Measurements from ENCODE around the gene ATRIP. TPM values are rescaled to one million over a fixed set of nuclear protein-coding genes. Genes with fewer than 3 reads are reported as not detected.

The ATRIP gene
- polyA plus RNA-seq, 1 donor from 2014 or later = 11.1 TPM

DNA sequence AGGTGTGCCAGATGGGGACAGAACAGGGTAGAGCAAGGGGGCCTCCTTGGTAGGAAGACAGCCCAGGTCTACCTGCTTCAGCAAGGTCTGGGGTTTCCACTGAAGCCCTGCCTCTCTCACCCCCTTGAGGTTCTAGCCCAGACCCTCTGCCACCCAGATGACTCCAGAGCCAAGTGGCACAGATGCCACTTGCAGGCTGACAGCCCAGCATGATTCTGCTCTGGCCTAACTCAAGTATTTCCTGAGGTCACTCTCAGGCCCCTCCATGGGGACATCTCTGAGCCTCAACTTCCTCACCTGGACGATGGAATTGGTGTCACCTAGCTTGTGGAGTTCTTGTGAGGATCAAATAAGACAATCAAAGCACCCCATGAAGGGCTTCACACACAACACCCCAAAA lies 40.6 kb upstream of the ATRIP start:
- H3K9ac ChIP-seq (ENCODE audit: low read length) = no peak overlapping the region
- no peak for TF ChIP-seq POLR2AphosphoS5 (IDR thresholded peaks at IDR 0.05)
- TF ChIP-seq SMC3 (conservative IDR thresholded peaks at IDR 0.05; ENCODE audit: poor library complexity) = no peak
- no peak for TF ChIP-seq MXI1 (conservative IDR thresholded peaks at IDR 0.05; ENCODE audit: poor library complexity, severe bottlenecking)
- TF ChIP-seq, protein P1, sequence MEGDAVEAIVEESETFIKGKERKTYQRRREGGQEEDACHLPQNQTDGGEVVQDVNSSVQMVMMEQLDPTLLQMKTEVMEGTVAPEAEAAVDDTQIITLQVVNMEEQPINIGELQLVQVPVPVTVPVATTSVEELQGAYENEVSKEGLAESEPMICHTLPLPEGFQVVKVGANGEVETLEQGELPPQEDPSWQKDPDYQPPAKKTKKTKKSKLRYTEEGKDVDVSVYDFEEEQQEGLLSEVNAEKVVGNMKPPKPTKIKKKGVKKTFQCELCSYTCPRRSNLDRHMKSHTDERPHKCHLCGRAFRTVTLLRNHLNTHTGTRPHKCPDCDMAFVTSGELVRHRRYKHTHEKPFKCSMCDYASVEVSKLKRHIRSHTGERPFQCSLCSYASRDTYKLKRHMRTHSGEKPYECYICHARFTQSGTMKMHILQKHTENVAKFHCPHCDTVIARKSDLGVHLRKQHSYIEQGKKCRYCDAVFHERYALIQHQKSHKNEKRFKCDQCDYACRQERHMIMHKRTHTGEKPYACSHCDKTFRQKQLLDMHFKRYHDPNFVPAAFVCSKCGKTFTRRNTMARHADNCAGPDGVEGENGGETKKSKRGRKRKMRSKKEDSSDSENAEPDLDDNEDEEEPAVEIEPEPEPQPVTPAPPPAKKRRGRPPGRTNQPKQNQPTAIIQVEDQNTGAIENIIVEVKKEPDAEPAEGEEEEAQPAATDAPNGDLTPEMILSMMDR (IDR thresholded peaks at IDR 0.05; ENCODE audit: poor library complexity, severe bottlenecking) = no peak
- no peak for TF ChIP-seq TAF1 (IDR thresholded peaks at IDR 0.05; ENCODE audit: low read depth)
- H3K4me3 ChIP-seq (ENCODE audit: low read length) = no peak overlapping the region
- H3K79me2 ChIP-seq (replicated peaks; ENCODE audit: insufficient read depth, low read length) = no peaks in the 10 kb centered on the region
- H3K9me3 ChIP-seq (ENCODE audit: low read length) = no peaks in the 10 kb centered on the region
- H3K27ac ChIP-seq (ENCODE audit: low read length) = no peak overlapping the region
- H3K9me2 ChIP-seq (ENCODE audit: insufficient read depth, low read length) = no peaks in the 10 kb centered on the region
- no peaks in the 10 kb centered on the region for H4K20me1 ChIP-seq (ENCODE audit: insufficient read depth)
- H3F3A ChIP-seq (ENCODE audit: insufficient read depth, low read length, poor library complexity, severe bottlenecking) = no peaks in the 10 kb centered on the region
- no peak overlapping the region for H3K4me2 ChIP-seq (ENCODE audit: low read length)
- H3K36me3 ChIP-seq (ENCODE audit: insufficient read depth, low read length) = peaks cover 5% of the 10 kb centered on the region
- H3K27me3 ChIP-seq (ENCODE audit: insufficient read depth, low read depth, low read length) = no peaks in the 10 kb centered on the region
- H2AFZ ChIP-seq (ENCODE audit: low read depth, low read length) = no peak overlapping the region

DNA sequence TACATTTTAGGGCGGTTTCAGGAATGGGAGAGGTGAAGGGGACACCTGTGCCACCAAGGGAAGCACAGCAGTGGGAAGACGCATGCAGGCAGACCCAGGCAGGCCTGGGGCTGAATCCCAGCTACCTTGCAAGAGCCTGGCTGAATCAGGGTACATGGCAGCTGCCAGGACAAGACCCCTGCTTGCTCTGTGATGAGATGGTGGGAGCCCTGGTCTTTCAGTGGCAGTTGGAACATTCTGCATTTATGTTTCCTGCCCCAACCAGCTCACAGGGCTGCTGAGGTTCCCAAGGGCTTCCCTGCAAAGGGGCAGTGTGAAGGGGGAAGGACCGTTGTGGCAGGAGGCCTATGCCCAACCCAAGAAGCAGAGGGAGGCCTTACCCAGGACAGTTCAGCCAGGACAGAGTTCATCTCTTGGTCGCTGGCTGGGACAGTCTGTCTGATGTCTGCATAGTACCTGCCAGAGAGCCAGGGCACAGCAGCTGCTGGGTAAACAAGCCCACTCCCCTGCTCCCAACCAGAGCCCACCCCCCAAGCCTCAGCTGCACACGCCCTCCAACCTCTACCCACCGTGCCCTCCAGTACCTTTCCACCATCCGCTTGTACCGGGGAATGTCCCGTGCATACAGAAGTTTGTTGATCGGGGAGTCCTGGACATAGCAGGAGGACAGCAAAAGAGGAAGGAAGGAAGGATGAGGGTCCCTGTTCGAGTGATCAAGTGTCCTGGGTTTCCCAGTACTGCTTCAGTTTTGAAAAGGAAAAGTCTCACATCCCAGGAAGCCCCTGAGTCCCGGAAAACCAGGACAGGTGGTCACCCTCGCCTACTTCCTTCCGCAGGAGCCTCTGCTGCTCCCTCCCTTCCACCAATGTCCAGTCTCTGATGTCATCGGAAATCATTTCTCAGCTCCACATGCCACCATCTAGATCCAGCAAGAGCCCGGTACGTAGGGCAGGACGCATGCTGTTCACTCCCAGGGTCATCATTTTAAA lies 39.8 kb upstream of the ATRIP start:
- H3K4me2 ChIP-seq (ENCODE audit: low read length) = no peak overlapping the region
- H2AFZ ChIP-seq (ENCODE audit: low read depth, low read length) = no peak overlapping the region
- H3K9me2 ChIP-seq (ENCODE audit: insufficient read depth, low read length) = no peaks in the 10 kb centered on the region
- TF ChIP-seq TAF1 (IDR thresholded peaks at IDR 0.05; ENCODE audit: low read depth) = no peak
- no peak for TF ChIP-seq MXI1 (conservative IDR thresholded peaks at IDR 0.05; ENCODE audit: poor library complexity, severe bottlenecking)
- TF ChIP-seq POLR2AphosphoS5 (IDR thresholded peaks at IDR 0.05) = no peak
- peaks cover 5% of the 10 kb centered on the region for H3K36me3 ChIP-seq (ENCODE audit: insufficient read depth, low read length)
- H3K9ac ChIP-seq (ENCODE audit: low read length) = no peak overlapping the region
- no peak overlapping the region for H3K4me3 ChIP-seq (ENCODE audit: low read length)
- no peaks in the 10 kb centered on the region for H3K79me2 ChIP-seq (replicated peaks; ENCODE audit: insufficient read depth, low read length)
- no peaks in the 10 kb centered on the region for H3F3A ChIP-seq (ENCODE audit: insufficient read depth, low read length, poor library complexity, severe bottlenecking)
- no peak overlapping the region for H3K27ac ChIP-seq (ENCODE audit: low read length)
- H4K20me1 ChIP-seq (ENCODE audit: insufficient read depth) = no peaks in the 10 kb centered on the region
- H3K9me3 ChIP-seq (ENCODE audit: low read length) = no peaks in the 10 kb centered on the region
- H3K27me3 ChIP-seq (ENCODE audit: insufficient read depth, low read depth, low read length) = no peaks in the 10 kb centered on the region

DNA sequence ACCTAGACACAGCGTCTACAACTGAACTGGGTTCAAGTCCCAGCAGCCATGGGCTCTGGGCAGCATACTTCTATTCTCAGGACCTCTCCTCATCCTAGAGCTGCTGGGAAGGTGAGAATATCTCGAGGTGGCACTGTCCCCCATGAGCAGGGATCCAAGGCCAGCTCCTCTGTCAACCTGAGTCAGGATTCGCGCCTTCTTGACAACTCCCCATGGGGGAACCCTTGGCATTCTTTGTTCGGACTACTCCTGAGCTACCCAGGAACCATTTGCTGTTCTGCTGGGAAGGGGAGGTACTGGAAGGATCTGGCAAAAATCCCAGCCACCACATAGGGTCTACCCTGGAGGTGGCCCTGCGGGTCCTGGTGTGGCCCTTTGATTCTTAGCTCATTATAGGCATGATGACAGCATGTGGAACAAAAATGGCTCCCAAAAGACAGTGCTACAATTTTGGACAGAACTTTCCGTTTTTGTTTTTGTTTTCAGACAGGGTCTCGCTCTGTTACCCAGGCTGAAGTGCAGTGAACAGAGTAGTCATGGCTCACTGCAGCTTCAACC lies 38.9 kb upstream of the ATRIP start:
- no peak overlapping the region for H3K4me3 ChIP-seq (ENCODE audit: low read length)
- no peaks in the 10 kb centered on the region for H3K27me3 ChIP-seq (ENCODE audit: insufficient read depth, low read depth, low read length)
- H3K27ac ChIP-seq (ENCODE audit: low read length) = no peak overlapping the region
- H2AFZ ChIP-seq (ENCODE audit: low read depth, low read length) = no peak overlapping the region
- no peak overlapping the region for H3K4me2 ChIP-seq (ENCODE audit: low read length)
- no peaks in the 10 kb centered on the region for H3K9me2 ChIP-seq (ENCODE audit: insufficient read depth, low read length)
- peaks cover 5% of the 10 kb centered on the region for H3K36me3 ChIP-seq (ENCODE audit: insufficient read depth, low read length)
- H3K9me3 ChIP-seq (ENCODE audit: low read length) = no peaks in the 10 kb centered on the region
- H3K79me2 ChIP-seq (replicated peaks; ENCODE audit: insufficient read depth, low read length) = no peaks in the 10 kb centered on the region
- H3K9ac ChIP-seq (ENCODE audit: low read length) = no peak overlapping the region
- TF ChIP-seq SMC3 (conservative IDR thresholded peaks at IDR 0.05; ENCODE audit: poor library complexity) (no peak), TAF1 (IDR thresholded peaks at IDR 0.05; ENCODE audit: low read depth) (no peak), POLR2AphosphoS5 (IDR thresholded peaks at IDR 0.05) (no peak), EZH2 (IDR thresholded peaks at IDR 0.05; ENCODE audit: borderline replicate concordance, insufficient read depth, low read length, poor library complexity, severe bottlenecking) (no peak), MXI1 (conservative IDR thresholded peaks at IDR 0.05; ENCODE audit: poor library complexity, severe bottlenecking) (no peak), RAD21 (conservative IDR thresholded peaks at IDR 0.05) (no peak)
- TF ChIP-seq, protein P1 (IDR thresholded peaks at IDR 0.05; ENCODE audit: poor library complexity, severe bottlenecking) = no peak
- TF ChIP-seq, protein P2, sequence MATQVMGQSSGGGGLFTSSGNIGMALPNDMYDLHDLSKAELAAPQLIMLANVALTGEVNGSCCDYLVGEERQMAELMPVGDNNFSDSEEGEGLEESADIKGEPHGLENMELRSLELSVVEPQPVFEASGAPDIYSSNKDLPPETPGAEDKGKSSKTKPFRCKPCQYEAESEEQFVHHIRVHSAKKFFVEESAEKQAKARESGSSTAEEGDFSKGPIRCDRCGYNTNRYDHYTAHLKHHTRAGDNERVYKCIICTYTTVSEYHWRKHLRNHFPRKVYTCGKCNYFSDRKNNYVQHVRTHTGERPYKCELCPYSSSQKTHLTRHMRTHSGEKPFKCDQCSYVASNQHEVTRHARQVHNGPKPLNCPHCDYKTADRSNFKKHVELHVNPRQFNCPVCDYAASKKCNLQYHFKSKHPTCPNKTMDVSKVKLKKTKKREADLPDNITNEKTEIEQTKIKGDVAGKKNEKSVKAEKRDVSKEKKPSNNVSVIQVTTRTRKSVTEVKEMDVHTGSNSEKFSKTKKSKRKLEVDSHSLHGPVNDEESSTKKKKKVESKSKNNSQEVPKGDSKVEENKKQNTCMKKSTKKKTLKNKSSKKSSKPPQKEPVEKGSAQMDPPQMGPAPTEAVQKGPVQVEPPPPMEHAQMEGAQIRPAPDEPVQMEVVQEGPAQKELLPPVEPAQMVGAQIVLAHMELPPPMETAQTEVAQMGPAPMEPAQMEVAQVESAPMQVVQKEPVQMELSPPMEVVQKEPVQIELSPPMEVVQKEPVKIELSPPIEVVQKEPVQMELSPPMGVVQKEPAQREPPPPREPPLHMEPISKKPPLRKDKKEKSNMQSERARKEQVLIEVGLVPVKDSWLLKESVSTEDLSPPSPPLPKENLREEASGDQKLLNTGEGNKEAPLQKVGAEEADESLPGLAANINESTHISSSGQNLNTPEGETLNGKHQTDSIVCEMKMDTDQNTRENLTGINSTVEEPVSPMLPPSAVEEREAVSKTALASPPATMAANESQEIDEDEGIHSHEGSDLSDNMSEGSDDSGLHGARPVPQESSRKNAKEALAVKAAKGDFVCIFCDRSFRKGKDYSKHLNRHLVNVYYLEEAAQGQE (IDR thresholded peaks at IDR 0.05; ENCODE audit: borderline replicate concordance) = no peak
- no peaks in the 10 kb centered on the region for H3F3A ChIP-seq (ENCODE audit: insufficient read depth, low read length, poor library complexity, severe bottlenecking)
- no peaks in the 10 kb centered on the region for H4K20me1 ChIP-seq (ENCODE audit: insufficient read depth)

Data from neural cell (in vitro differentiated cells).